AG20443 (cell line): ENCODE data around the gene PRDM15.

Experiments used
- DNase-seq: peaks from one replicate; pipeline ENCODE4 v3.0.0; 2012; ENCODE audit warnings: low spot score, mixed read lengths

PRDM15 gene

DNA sequence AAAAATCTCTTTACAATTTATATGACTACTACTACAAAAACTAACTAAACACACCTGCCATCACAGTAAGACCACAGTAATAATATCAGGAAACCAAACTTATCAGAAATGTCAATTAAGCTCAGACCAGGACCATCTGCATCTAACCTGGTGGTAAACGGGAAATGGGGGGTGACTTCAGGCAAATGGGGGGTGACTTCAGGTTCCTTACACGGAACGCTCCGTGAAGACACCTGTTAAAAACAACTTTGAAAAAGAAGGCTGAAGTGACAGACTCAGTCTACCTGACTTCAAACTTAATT lies 15.8 kb downstream of the PRDM15 start:
- no peak for DNase-seq

DNA sequence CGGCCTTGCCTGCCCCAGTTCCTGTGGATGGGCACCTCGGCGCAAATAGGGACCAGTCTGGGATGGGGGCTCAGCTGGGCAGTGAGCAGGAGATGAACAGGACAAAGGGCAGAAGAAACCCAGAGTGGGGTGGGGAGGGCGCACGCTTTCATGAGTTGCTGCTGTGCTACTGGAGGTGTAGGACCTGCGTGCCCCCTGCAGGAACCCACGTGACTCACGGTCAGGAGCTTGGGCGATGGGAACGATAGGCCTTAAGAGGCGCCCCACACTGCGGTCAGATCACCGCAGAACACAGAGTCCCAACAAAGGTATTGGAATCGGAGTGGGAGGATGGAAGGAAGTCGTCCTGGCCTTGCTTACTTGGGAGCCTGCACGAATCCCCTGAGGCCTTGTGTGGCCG lies 17.2 kb downstream of the PRDM15 start:
- DNase-seq, result no peak

- no peak for DNase-seq
Measured at GRCh38 chr21:41861255-41861654, 17.9 kb downstream of the PRDM15 start.

- DNase-seq, result no peak
Measured at GRCh38 chr21:41859297-41859980, 19.7 kb downstream of the PRDM15 start.

GRCh38 chr21:41858466-41859296 lies 20.5 kb downstream of the PRDM15 start:
- DNase-seq, result no peak

GRCh38 chr21:41857771-41858300 lies 21.3 kb downstream of the PRDM15 start:
- DNase-seq, result no peak

GRCh38 chr21:41856572-41856971 lies 22.6 kb downstream of the PRDM15 start:
- no peak for DNase-seq

GRCh38 chr21:41854426-41854995 lies 24.6 kb downstream of the PRDM15 start:
- DNase-seq, result no peak

- no peak for DNase-seq
Measured at GRCh38 chr21:41852929-41853320, 26.2 kb downstream of the PRDM15 start.

- no peak for DNase-seq
Measured at GRCh38 chr21:41852151-41852928, 26.8 kb downstream of the PRDM15 start.

- DNase-seq, result no peak
Measured at GRCh38 chr21:41851090-41851790, 27.9 kb downstream of the PRDM15 start.

DNA sequence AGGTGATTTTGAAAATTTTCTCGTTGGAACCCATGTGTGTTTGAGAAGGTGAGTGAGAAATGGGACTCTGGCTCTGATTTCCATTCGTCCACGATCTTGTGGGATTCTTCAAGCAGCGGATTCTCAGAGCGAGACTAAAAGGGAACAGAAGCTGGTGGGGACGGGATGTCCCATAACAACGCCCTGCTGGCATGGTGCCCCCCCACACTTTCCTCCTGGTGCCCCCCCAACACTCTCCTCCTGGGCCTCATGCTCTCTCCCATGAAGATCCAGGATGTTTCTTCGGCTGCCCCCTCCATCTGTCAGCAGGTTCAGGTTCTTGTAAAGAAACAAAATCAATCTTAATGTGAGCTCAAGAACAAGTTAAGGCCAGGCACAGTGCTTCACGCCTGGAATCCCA lies 29.1 kb downstream of the PRDM15 start:
- DNase-seq, result no peak

DNA sequence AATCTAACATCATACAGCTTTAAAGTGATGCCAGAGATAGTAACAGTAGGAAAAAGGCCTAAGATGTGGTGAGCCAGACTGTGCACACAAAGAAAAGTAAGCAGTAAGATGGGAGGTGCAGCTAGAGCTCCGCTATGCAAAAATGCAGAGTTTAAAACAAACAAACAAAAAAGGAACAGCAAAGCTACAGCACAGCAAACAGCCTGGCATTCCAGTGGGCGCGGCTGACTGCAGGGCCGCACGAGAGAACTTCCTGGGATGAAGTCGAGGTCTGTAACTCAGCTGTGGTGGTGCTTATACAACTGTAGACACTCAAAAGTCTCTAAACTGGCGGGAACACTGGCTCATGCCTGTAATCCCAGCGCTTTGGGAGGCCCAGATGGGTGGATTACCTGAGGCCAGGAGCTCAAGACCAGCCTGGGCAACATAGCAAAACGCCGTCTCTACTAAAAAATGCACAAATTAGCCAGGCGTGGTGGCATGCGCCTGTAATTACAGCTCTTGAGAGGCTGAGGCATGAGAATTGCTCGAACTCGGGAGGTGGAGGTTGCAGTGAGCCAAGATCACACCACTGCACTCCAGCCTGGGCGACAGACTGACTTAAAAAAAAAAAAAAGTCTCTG lies 30.1 kb downstream of the PRDM15 start:
- no peak for DNase-seq

DNA sequence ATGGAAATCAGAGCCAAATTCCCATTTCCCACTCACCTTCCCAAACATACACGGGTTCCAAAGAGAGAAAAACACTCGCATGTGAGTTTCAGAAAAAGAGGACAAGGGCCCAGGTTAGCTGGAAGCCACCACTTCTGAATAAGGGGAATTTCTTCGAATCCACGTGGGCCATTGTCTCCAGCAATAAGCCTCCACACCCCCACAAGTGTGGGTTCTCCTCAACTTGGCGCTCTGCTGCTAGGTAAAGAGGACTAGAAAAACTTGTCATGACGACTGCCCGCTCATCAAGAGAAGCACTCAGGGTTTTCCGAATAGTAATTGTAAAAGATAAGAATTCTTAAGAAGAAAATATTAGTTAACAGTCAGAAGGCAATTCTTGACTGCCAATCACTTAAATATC lies 30.6 kb downstream of the PRDM15 start:
- DNase-seq, result no peak

DNA sequence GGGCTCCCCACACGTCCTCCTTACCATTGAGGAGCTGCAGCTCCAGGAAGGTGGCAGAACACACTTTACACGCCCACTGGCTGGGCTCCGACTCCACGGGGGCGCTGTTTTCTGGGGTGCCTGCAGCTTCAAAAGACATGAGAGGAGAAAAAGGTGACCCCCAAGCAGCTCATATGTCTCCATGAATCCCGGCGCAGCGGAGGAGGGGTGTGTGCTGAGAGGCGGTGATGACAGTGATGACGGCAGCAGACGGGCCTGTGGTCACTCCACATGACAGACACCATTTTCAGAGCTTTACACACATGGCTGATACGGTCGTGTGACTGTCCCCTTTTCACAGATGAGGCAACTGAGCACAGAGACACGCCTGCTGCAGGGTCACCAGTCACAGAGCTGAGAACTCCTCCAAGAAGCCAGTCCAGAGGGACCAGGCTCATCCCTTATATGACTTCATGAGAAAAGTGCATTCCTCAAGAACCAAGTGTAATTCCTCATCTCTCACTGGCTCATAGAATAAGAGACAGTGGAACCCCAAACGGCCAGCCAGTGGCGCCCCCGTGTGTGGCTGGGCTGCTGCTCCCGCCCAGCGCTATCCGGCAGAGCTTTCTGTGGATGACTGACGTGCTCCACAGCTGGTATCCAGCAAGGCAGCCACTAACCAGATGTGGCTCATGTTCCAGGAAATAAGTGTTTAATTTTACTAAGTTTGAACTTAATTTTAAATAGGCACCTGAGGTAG lies 31.9 kb downstream of the PRDM15 start:
- DNase-seq, result peak; percentile 55

GRCh38 chr21:41846536-41846935 lies 32.6 kb downstream of the PRDM15 start:
- no peak for DNase-seq

GRCh38 chr21:41846033-41846317 lies 33.2 kb downstream of the PRDM15 start:
- no peak for DNase-seq

- DNase-seq, result no peak
Measured at GRCh38 chr21:41845310-41846032, 33.7 kb downstream of the PRDM15 start.

- no peak for DNase-seq
Measured at GRCh38 chr21:41843584-41843983, 35.6 kb downstream of the PRDM15 start.

GRCh38 chr21:41840880-41841279 lies 38.3 kb downstream of the PRDM15 start:
- DNase-seq, result no peak
